CD8-positive, alpha-beta memory T cell (primary cell): ENCODE results near the gene QSOX2. TPM values are rescaled to one million over a fixed set of nuclear protein-coding genes. Genes with fewer than 3 reads are reported as not detected.

Source experiments
- CTCF ChIA-PET: fragments of 350-600 bp; sonication (Branson Sonifier 250); formaldehyde crosslinking; loops from one replicate; lab custom pipeline; 2021; ENCODE audit warnings: antibody characterized with exemption; lab: Charles Lee
- POLR2A ChIA-PET: fragments of 350-600 bp; sonication (Branson Sonifier 250); formaldehyde crosslinking; loops from one replicate; lab custom pipeline; 2021; ENCODE audit warnings: antibody characterized with exemption; lab: Charles Lee
- DNase-seq, 5 donors: peaks; one replicate each; pipeline versions ENCODE4 v3.0.0 to v3.0.0-alpha.2; 2020 to 2022; ENCODE audit warnings: mixed read lengths in 1 of 5
- H3K27ac ChIP-seq: one replicate; pipeline ENCODE4 v1.7.0; 2013; ENCODE audit warnings: low read depth, mild to moderate bottlenecking, low read length, moderate library complexity
- H3K27me3 ChIP-seq: 2 replicates; pipeline ENCODE4 v1.7.0; 2013; ENCODE audit warnings: low read length, mild to moderate bottlenecking; ENCODE audit not compliant: insufficient read depth, poor library complexity, severe bottlenecking
- H3K36me3 ChIP-seq: 2 replicates; pipeline ENCODE4 v1.7.0; 2013; ENCODE audit warnings: mild to moderate bottlenecking, low read length, moderate library complexity; ENCODE audit not compliant: insufficient read depth
- H3K4me1 ChIP-seq: 2 replicates; pipeline ENCODE4 v1.7.0; 2013; ENCODE audit warnings: mild to moderate bottlenecking, low read length, moderate library complexity; ENCODE audit not compliant: insufficient read depth
- H3K4me3 ChIP-seq: 2 replicates; pipeline ENCODE4 v1.7.0; 2013; ENCODE audit warnings: mild to moderate bottlenecking, low read length
- H3K9me3 ChIP-seq: 2 replicates; pipeline ENCODE4 v1.7.0; 2013; ENCODE audit warnings: mild to moderate bottlenecking, low read length
- H3K27ac Mint-ChIP-seq, 8 donors: one replicate each; pipeline ENCODE4 v1.8.0; 2020 to 2021; ENCODE audit warnings: mixed read lengths in 8 of 8, mild to moderate bottlenecking in 6 of 8, inconsistent platforms in 3 of 8, moderate library complexity in 3 of 8
- H3K27me3 Mint-ChIP-seq, 2 donors: one replicate each; pipeline ENCODE4 v1.8.0; 2020 to 2021; ENCODE audit warnings: mixed read lengths in 2 of 2, mild to moderate bottlenecking in 1 of 2, moderate library complexity in 1 of 2
- H3K36me3 Mint-ChIP-seq, 3 donors: one replicate each; pipeline ENCODE4 v1.8.0; 2020 to 2021; ENCODE audit warnings: mixed read lengths in 3 of 3, inconsistent platforms in 1 of 3, mild to moderate bottlenecking in 1 of 3
- H3K4me1 Mint-ChIP-seq, 3 donors: one replicate each; pipeline ENCODE4 v1.8.0; 2020 to 2021; ENCODE audit warnings: mixed read lengths in 3 of 3, inconsistent platforms in 1 of 3, mild to moderate bottlenecking in 1 of 3
- H3K4me3 Mint-ChIP-seq, 7 donors: one replicate each; pipeline ENCODE4 v1.8.0; 2020 to 2021; ENCODE audit warnings: mixed read lengths in 7 of 7, mild to moderate bottlenecking in 6 of 7, moderate library complexity in 4 of 7, inconsistent platforms in 2 of 7
- H3K9me3 Mint-ChIP-seq, 5 donors: one replicate each; pipeline ENCODE4 v1.8.0; 2020 to 2022; ENCODE audit warnings: mixed read lengths in 5 of 5, mild to moderate bottlenecking in 3 of 5, moderate library complexity in 2 of 5, inconsistent platforms in 1 of 5
- polyA plus RNA-seq: library from polyadenylated mRNA; unstranded; fragments of 300-500 nt; fragmentation: Illumina TruSeq; gene quantifications from one replicate; pipeline ENCODE4 v1.2.3, GENCODE V29; 2021
- total RNA-seq, 2 experiments: library from RNA; stranded (reverse); gene quantifications; one replicate each; pipeline ENCODE4 v1.2.3, GENCODE V29; 2021

QSOX2 gene
- total and polyA plus RNA-seq, 3 experiments from 2014 or later: 0.66 to 15.3 (median 14.6) TPM

GRCh38 chr9:136278221-136278620, 32.6 kb upstream of the QSOX2 start:
- no peaks in the 10 kb centered on the region for H3K9me3 ChIP-seq
- Mint-ChIP-seq H3K4me3 (no peak overlapping the region), H3K27me3 (peaks cover 7 to 13% of the 10 kb centered on the region in 2 donors), H3K36me3 (no peaks in the 10 kb centered on the region), H3K27ac (peak overlapping the region in 1 of 8 donors; percentile 29), H3K9me3 (no peaks in the 10 kb centered on the region), H3K4me1 (no peaks in the 10 kb centered on the region)
- no peaks in the 10 kb centered on the region for H3K36me3 ChIP-seq
- CTCF ChIA-PET: no interaction called here
- no peak overlapping the region for H3K27ac ChIP-seq
- H3K4me3 ChIP-seq: no peak overlapping the region
- DNase-seq: no peak
- POLR2A ChIA-PET: no interaction called here
- no peaks in the 10 kb centered on the region for H3K4me1 ChIP-seq
- H3K27me3 ChIP-seq: no peaks in the 10 kb centered on the region

DNA sequence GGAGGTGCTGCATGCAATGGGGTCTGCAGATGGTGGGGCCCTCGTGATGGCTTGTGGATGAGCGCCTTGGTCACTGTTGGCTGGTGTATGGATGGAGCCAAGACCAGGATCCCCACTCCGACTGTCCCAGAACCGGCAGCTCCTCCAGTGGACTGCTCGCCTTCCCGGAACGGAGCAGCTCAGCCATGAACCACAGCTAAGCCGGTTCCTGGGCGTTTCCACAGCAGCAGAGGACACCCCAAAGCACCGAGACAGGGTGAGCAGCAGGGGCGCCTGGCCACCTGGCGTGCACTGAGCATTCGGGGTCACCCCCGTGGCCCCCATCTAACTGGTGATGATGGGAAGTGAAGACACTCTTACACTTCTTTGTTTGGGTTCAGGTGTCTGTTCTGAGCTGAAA, 32.1 kb upstream of the QSOX2 start:
- ChIA-PET POLR2A (no interaction called here), CTCF (no interaction called here)
- no peak overlapping the region for H3K4me3 Mint-ChIP-seq

DNA sequence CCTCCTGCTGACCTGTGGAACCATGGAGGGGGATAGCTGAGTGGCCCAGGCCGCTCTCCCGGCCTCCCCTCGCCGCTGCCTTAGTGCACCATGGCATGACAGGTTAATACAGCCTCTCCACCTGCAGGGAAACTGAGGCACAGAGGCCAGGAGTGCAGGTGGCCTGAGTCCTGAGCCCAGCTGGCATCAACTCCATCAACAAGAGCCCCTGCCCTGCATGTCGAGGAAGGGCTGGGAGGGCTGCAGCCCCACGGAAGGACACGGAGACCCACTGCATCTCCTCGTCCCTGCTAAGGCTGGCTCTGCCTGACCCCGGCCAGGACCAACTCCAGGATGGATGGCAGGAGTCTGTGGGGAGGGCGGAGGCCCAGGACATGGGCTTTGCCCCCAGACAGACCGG, 31.1 kb upstream of the QSOX2 start:
- H3K27ac Mint-ChIP-seq: no peak overlapping the region
- Histone ChIP-seq H3K27ac (no peak overlapping the region), H3K4me1 (no peaks in the 10 kb centered on the region), H3K4me3 (no peak overlapping the region), H3K27me3 (no peaks in the 10 kb centered on the region), H3K36me3 (no peaks in the 10 kb centered on the region), H3K9me3 (no peaks in the 10 kb centered on the region)
- no peaks in the 10 kb centered on the region for H3K36me3 Mint-ChIP-seq
- no peak overlapping the region for H3K4me3 Mint-ChIP-seq
- no peaks in the 10 kb centered on the region for H3K4me1 Mint-ChIP-seq
- H3K9me3 Mint-ChIP-seq: no peaks in the 10 kb centered on the region
- DNase-seq: no peak
- H3K27me3 Mint-ChIP-seq: peaks cover 7 to 16% of the 10 kb centered on the region in 2 donors
- POLR2A ChIA-PET: no interaction called here
- CTCF ChIA-PET: no interaction called here

More for the DNA sequence above, 32.1 kb upstream of the QSOX2 start:
- H3K27ac ChIP-seq: no peak overlapping the region
- no peak for DNase-seq
- no peaks in the 10 kb centered on the region for H3K36me3 Mint-ChIP-seq
- H3K27me3 ChIP-seq: no peaks in the 10 kb centered on the region
- H3K4me1 ChIP-seq: no peaks in the 10 kb centered on the region
- no peaks in the 10 kb centered on the region for H3K9me3 Mint-ChIP-seq
- no peaks in the 10 kb centered on the region for H3K4me1 Mint-ChIP-seq
- H3K27ac Mint-ChIP-seq: no peak overlapping the region
- no peak overlapping the region for H3K4me3 ChIP-seq
- H3K9me3 ChIP-seq: no peaks in the 10 kb centered on the region
- H3K27me3 Mint-ChIP-seq: peaks cover 7 to 16% of the 10 kb centered on the region in 2 donors
- no peaks in the 10 kb centered on the region for H3K36me3 ChIP-seq

- Histone ChIP-seq H3K4me3 (no peak overlapping the region), H3K27ac (no peak overlapping the region), H3K27me3 (no peaks in the 10 kb centered on the region), H3K4me1 (no peaks in the 10 kb centered on the region), H3K9me3 (no peaks in the 10 kb centered on the region), H3K36me3 (no peaks in the 10 kb centered on the region)
- Mint-ChIP-seq H3K27ac (no peak overlapping the region), H3K27me3 (peaks cover 7 to 16% of the 10 kb centered on the region in 2 donors), H3K36me3 (no peaks in the 10 kb centered on the region), H3K4me3 (no peak overlapping the region), H3K4me1 (no peaks in the 10 kb centered on the region), H3K9me3 (no peaks in the 10 kb centered on the region)
- no peak for DNase-seq
- ChIA-PET CTCF (no interaction called here), POLR2A (no interaction called here)
Measured at GRCh38 chr9:136275655-136276429, 30.2 kb upstream of the QSOX2 start.

- DNase-seq: no peak
- H3K9me3 Mint-ChIP-seq: no peaks in the 10 kb centered on the region
- Histone ChIP-seq H3K4me3 (no peak overlapping the region), H3K27ac (no peak overlapping the region), H3K27me3 (no peaks in the 10 kb centered on the region), H3K36me3 (no peaks in the 10 kb centered on the region), H3K9me3 (no peaks in the 10 kb centered on the region), H3K4me1 (no peaks in the 10 kb centered on the region)
- peaks cover 7 to 16% of the 10 kb centered on the region in 2 donors for H3K27me3 Mint-ChIP-seq
- no peaks in the 10 kb centered on the region for H3K4me1 Mint-ChIP-seq
- H3K27ac Mint-ChIP-seq: no peak overlapping the region
- H3K4me3 Mint-ChIP-seq: no peak overlapping the region
- H3K36me3 Mint-ChIP-seq: no peaks in the 10 kb centered on the region
- CTCF ChIA-PET: interaction anchor here (0.8 kb wide), 1 partner anchor 9 kb away, joined by 3 read pairs; no protein-coding TSS in a partner anchor
- POLR2A ChIA-PET: no interaction called here
Measured at GRCh38 chr9:136274786-136275654, 29.4 kb upstream of the QSOX2 start.

- Histone ChIP-seq H3K36me3 (no peaks in the 10 kb centered on the region), H3K27ac (no peak overlapping the region), H3K4me3 (no peak overlapping the region), H3K4me1 (no peaks in the 10 kb centered on the region), H3K27me3 (no peaks in the 10 kb centered on the region), H3K9me3 (no peaks in the 10 kb centered on the region)
- POLR2A ChIA-PET: no interaction called here
- CTCF ChIA-PET: interaction anchor here (0.8 kb wide), 1 partner anchor 10 kb away, joined by 3 read pairs; no protein-coding TSS in a partner anchor
- Mint-ChIP-seq H3K36me3 (no peaks in the 10 kb centered on the region), H3K9me3 (no peaks in the 10 kb centered on the region), H3K27ac (no peak overlapping the region), H3K4me1 (no peaks in the 10 kb centered on the region), H3K4me3 (no peak overlapping the region), H3K27me3 (peaks cover 7 to 15% of the 10 kb centered on the region in 2 donors)
- no peak for DNase-seq
Measured at GRCh38 chr9:136273921-136274785, 28.5 kb upstream of the QSOX2 start.

GRCh38 chr9:136273244-136273865, 27.7 kb upstream of the QSOX2 start:
- CTCF ChIA-PET: no interaction called here
- H3K4me3 ChIP-seq: no peak overlapping the region
- no peaks in the 10 kb centered on the region for H3K36me3 Mint-ChIP-seq

More at GRCh38 chr9:136273244-136273865, 27.7 kb upstream of the QSOX2 start:
- H3K4me1 Mint-ChIP-seq: no peaks in the 10 kb centered on the region
- no peak overlapping the region for H3K4me3 Mint-ChIP-seq
- Histone ChIP-seq H3K27me3 (no peaks in the 10 kb centered on the region), H3K9me3 (no peaks in the 10 kb centered on the region), H3K4me1 (no peaks in the 10 kb centered on the region), H3K36me3 (no peaks in the 10 kb centered on the region), H3K27ac (no peak overlapping the region)
- H3K27ac Mint-ChIP-seq: no peak overlapping the region
- no peaks in the 10 kb centered on the region for H3K9me3 Mint-ChIP-seq
- POLR2A ChIA-PET: no interaction called here
- peaks cover 5 to 13% of the 10 kb centered on the region in 2 donors for H3K27me3 Mint-ChIP-seq
- no peak for DNase-seq
